T-helper 22 cell (primary cell): Measurements from ENCODE around the gene LAMTOR2.
A peak's percentile ranks its signal among the peaks of the same experiment; 100 is the strongest.

Experiments
- DNase-seq: peaks from one replicate; pipeline ENCODE4 v3.0.0-alpha.2; 2020; ENCODE audit warnings: low read depth

The LAMTOR2 gene

GRCh38 chr1:156099282-156099681 lies 44.7 kb downstream of the LAMTOR2 start:
- no peak for DNase-seq

GRCh38 chr1:156100205-156100995 lies 45.8 kb downstream of the LAMTOR2 start:
- DNase-seq = no peak

- DNase-seq = no peak
These were observed 47.3 kb downstream of the LAMTOR2 start for GRCh38 chr1:156101880-156102279.

- no peak for DNase-seq
These were observed 48.3 kb downstream of the LAMTOR2 start for GRCh38 chr1:156102633-156103511.

GRCh38 chr1:156103521-156103947 lies 49.0 kb downstream of the LAMTOR2 start:
- DNase-seq = peak; percentile 67

- peak; percentile 81 for DNase-seq
These were observed 49.7 kb downstream of the LAMTOR2 start for GRCh38 chr1:156104065-156104810.

GRCh38 chr1:156104861-156105832 lies 50.6 kb downstream of the LAMTOR2 start:
- DNase-seq = no peak

GRCh38 chr1:156106624-156107488 lies 52.3 kb downstream of the LAMTOR2 start:
- no peak for DNase-seq

- no peak for DNase-seq
These were observed 53.5 kb downstream of the LAMTOR2 start for GRCh38 chr1:156108057-156108456.
